K562 (cell line): Measurements from ENCODE around the gene TEX22.

Source experiments
- ADNP ChIP-seq: fragments of 200-800 bp; sonication (Bioruptor generic); IDR thresholded peaks from 2 replicates; pipeline ENCODE4 v1.6.1; 2016; ENCODE audit warnings: missing genetic modification characterization, missing compliant biosample characterization
- EZH2 ChIP-seq: IDR thresholded peaks from 2 replicates; pipeline ENCODE4 v1.6.1; 2012; ENCODE audit warnings: low read depth, mild to moderate bottlenecking, inconsistent platforms, low read length, borderline replicate concordance
- GABPB1 ChIP-seq: sonication (generic); formaldehyde crosslinking; IDR thresholded peaks from 2 replicates; pipeline ENCODE4 v1.8.0; 2022; ENCODE audit warnings: mild to moderate bottlenecking, missing genetic modification reagents
- JUNB ChIP-seq: fragments of 450-650 bp; formaldehyde crosslinking; conservative IDR thresholded peaks from 2 replicates; pipeline ENCODE4 v1.4.0; 2020; ENCODE audit warnings: mild to moderate bottlenecking
- NR0B1 ChIP-seq: fragments of 450-650 bp; IDR thresholded peaks from one replicate; pipeline ENCODE4 v1.6.1; 2018; ENCODE audit warnings: mild to moderate bottlenecking, moderate library complexity; ENCODE audit not compliant: partially characterized antibody
- POLR2A ChIP-seq: fragments of 450-650 bp; conservative IDR thresholded peaks from 2 replicates; pipeline ENCODE4 v1.6.1; 2016
- RAD51 ChIP-seq: fragments of 450-650 bp; IDR thresholded peaks from 2 replicates; pipeline ENCODE4 v1.7.1; 2016; ENCODE audit warnings: low read depth, mild to moderate bottlenecking, borderline replicate concordance
- RBBP5 ChIP-seq: fragments of 200-600 bp; sonication (generic); IDR thresholded peaks from 2 replicates; pipeline ENCODE4 v1.6.1; 2012; ENCODE audit warnings: borderline replicate concordance, mild to moderate bottlenecking, low read length, control low read depth, inconsistent platforms; ENCODE audit not compliant: insufficient read depth, poor library complexity, severe bottlenecking
- ZNF274 ChIP-seq: IDR thresholded peaks from 2 replicates; pipeline ENCODE4 v1.6.1; 2011; ENCODE audit warnings: low read depth, mild to moderate bottlenecking, low read length, moderate library complexity, borderline replicate concordance
- ZNF780A ChIP-seq: fragments of 250-450 bp; sonication (Bioruptor Pico); IDR thresholded peaks from 2 replicates; pipeline ENCODE4 v1.5.0; 2021; ENCODE audit warnings: mild to moderate bottlenecking
- TF ChIP-seq, protein P1 (sequence below): fragments of 450-650 bp; formaldehyde crosslinking; IDR thresholded peaks from 2 replicates; pipeline ENCODE4 v1.4.0; 2020; ENCODE audit warnings: mild to moderate bottlenecking, mixed read lengths
- TF ChIP-seq, protein P2 (sequence below): fragments of 450-650 bp; formaldehyde crosslinking; IDR thresholded peaks from 2 replicates; pipeline ENCODE4 v1.4.0; 2022; ENCODE audit warnings: missing genetic modification characterization
- TF ChIP-seq, protein P3 (sequence below), 3 experiments: IDR thresholded peaks in 2 of 3; conservative IDR thresholded peaks in 1 of 3; 2 replicates each; pipeline ENCODE4 v1.5.1; 2011 to 2012; ENCODE audit warnings: low read length in 3 of 3, mild to moderate bottlenecking in 3 of 3, control low read depth in 2 of 3, improper control_type of control experiment in 1 of 3, inconsistent platforms in 1 of 3, low read depth in 1 of 3, mixed read lengths in 1 of 3, moderate library complexity in 1 of 3; ENCODE audit not compliant: insufficient read depth in 2 of 3

DNA sequence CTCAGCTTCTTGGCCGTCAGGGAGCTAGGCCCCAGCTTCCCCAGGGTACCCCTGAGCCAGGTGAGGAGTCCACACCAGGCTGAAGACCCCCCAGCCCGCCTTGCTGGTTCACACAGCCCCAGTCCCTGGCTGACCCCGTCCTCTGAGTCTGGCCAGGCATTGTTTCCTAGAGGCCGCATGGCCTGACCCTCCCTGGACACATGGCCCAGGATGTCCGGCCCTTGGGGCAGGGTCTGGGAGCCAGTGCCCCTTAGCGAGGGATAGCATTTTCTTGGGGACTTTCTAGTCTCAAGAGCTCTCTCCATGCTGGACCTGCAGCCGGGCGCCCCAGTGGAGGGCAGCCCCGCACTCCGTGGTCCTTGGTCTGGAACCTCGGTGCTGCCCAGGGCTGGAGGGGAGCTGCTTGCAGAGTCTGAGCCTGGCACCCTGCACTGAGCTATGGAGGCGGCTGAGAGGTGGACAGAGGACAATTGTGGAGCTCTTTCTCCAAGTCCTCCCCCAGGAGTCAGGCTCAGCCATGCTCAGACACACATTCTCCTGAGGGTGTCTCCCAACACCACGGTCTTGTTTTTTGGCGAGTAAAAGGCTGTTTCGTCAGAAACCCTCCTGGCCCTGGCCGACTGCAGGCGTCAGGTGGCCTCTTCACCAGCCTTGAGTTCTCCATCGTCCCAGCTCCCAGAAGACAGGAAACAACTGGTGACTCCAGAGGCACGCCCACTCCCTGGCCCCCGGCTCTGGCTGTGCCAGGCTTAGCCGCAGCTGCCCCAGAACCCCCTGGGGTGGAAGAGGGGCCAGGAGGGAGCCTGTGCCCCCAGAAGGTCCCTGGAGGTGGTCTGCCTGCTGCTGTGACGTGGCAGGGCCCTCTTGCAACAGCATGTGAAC is 58.6 kb downstream of the TEX22 start:
- TF ChIP-seq POLR2A (no peak), GABPB1 (CRISPR knock-in tag) (no peak), NR0B1 (no peak), ADNP (no peak), ZNF274 (no peak), JUNB (CRISPR knock-in tag) (no peak), RAD51 (no peak), RBBP5 (no peak), EZH2 (no peak), ZNF780A (CRISPR knock-in tag) (no peak)
- TF ChIP-seq, protein P1, sequence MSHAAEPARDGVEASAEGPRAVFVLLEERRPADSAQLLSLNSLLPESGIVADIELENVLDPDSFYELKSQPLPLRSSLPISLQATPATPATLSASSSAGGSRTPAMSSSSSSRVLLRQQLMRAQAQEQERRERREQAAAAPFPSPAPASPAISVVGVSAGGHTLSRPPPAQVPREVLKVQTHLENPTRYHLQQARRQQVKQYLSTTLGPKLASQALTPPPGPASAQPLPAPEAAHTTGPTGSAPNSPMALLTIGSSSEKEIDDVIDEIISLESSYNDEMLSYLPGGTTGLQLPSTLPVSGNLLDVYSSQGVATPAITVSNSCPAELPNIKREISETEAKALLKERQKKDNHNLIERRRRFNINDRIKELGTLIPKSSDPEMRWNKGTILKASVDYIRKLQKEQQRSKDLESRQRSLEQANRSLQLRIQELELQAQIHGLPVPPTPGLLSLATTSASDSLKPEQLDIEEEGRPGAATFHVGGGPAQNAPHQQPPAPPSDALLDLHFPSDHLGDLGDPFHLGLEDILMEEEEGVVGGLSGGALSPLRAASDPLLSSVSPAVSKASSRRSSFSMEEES (CRISPR knock-in tag) = no peak
- TF ChIP-seq, protein P2, sequence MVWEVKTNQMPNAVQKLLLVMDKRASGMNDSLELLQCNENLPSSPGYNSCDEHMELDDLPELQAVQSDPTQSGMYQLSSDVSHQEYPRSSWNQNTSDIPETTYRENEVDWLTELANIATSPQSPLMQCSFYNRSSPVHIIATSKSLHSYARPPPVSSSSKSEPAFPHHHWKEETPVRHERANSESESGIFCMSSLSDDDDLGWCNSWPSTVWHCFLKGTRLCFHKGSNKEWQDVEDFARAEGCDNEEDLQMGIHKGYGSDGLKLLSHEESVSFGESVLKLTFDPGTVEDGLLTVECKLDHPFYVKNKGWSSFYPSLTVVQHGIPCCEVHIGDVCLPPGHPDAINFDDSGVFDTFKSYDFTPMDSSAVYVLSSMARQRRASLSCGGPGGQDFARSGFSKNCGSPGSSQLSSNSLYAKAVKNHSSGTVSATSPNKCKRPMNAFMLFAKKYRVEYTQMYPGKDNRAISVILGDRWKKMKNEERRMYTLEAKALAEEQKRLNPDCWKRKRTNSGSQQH = no peak
- TF ChIP-seq, protein P3, sequence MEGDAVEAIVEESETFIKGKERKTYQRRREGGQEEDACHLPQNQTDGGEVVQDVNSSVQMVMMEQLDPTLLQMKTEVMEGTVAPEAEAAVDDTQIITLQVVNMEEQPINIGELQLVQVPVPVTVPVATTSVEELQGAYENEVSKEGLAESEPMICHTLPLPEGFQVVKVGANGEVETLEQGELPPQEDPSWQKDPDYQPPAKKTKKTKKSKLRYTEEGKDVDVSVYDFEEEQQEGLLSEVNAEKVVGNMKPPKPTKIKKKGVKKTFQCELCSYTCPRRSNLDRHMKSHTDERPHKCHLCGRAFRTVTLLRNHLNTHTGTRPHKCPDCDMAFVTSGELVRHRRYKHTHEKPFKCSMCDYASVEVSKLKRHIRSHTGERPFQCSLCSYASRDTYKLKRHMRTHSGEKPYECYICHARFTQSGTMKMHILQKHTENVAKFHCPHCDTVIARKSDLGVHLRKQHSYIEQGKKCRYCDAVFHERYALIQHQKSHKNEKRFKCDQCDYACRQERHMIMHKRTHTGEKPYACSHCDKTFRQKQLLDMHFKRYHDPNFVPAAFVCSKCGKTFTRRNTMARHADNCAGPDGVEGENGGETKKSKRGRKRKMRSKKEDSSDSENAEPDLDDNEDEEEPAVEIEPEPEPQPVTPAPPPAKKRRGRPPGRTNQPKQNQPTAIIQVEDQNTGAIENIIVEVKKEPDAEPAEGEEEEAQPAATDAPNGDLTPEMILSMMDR (IDR thresholded peaks at IDR 0.05 in 2 of 3, conservative IDR thresholded peaks at IDR 0.05 in 1 of 3; ENCODE audit: insufficient read depth in 2 of 3, low read depth in 1 of 3, low read length in 3 of 3) = no peak
